SH-SY5Y (cell line): ENCODE data around the gene CLIC4.

Experiments used
- GATA2 ChIP-seq: IDR thresholded peaks from 2 replicates; pipeline ENCODE4 v1.6.1; 2011; ENCODE audit warnings: mild to moderate bottlenecking, low read depth, low read length
- GATA3 ChIP-seq: IDR thresholded peaks from 2 replicates; pipeline ENCODE4 v1.6.1; 2011; ENCODE audit warnings: low read depth, mild to moderate bottlenecking, low read length, moderate library complexity

GRCh38 chr1:24709791-24710441 lies 35.3 kb upstream of the CLIC4 start:
- TF ChIP-seq GATA2, result no peak
- no peak for TF ChIP-seq GATA3
